WERI-Rb-1 (cell line): ENCODE data around the gene SIX2.

Experiments
- DNase-seq: peaks from one replicate; pipeline ENCODE4 v3.0.0-alpha.2; 2020
- H3K27ac ChIP-seq: fragments of 250-450 bp; sonication (Bioruptor Pico); 2 replicates; pipeline ENCODE4 v1.5.1; 2020; ENCODE audit warnings: mild to moderate bottlenecking, moderate library complexity
- H3K27me3 ChIP-seq: fragments of 250-450 bp; sonication (Bioruptor Pico); 2 replicates; pipeline ENCODE4 v1.5.1; 2021; ENCODE audit warnings: mild to moderate bottlenecking, low read depth, moderate library complexity; ENCODE audit not compliant: insufficient read depth, severe bottlenecking
- H3K36me3 ChIP-seq: fragments of 250-450 bp; sonication (Bioruptor Pico); 2 replicates; pipeline ENCODE4 v1.5.1; 2020; ENCODE audit warnings: mild to moderate bottlenecking, moderate library complexity
- H3K4me3 ChIP-seq: 2 replicates; pipeline ENCODE4 v1.5.1; 2011; ENCODE audit warnings: low read depth, mild to moderate bottlenecking, control low read depth, low read length
- H3K9me3 ChIP-seq: fragments of 250-450 bp; sonication (Bioruptor Pico); 2 replicates; pipeline ENCODE4 v1.5.1; 2021; ENCODE audit warnings: mild to moderate bottlenecking, moderate library complexity; ENCODE audit not compliant: severe bottlenecking
- CTCF ChIP-seq: IDR thresholded peaks from 2 replicates; pipeline ENCODE4 v1.5.1; 2011; ENCODE audit warnings: low read depth, mild to moderate bottlenecking, control low read depth, inconsistent platforms, low read length

Gene SIX2

GRCh38 chr2:45047301-45047700 lies 38.0 kb upstream of the SIX2 start:
- no peak for DNase-seq
- Histone ChIP-seq H3K27me3 (peaks cover 8% of the 10 kb centered on the region), H3K27ac (no peak overlapping the region), H3K9me3 (no peaks in the 10 kb centered on the region), H3K36me3 (no peaks in the 10 kb centered on the region), H3K4me3 (no peak overlapping the region)
- TF ChIP-seq CTCF, result no peak

- DNase-seq, result no peak
- H3K36me3 ChIP-seq, result no peaks in the 10 kb centered on the region
- no peak overlapping the region for H3K27ac ChIP-seq
- H3K4me3 ChIP-seq, result no peak overlapping the region
- TF ChIP-seq CTCF, result no peak
- peaks cover 8% of the 10 kb centered on the region for H3K27me3 ChIP-seq
- H3K9me3 ChIP-seq, result no peaks in the 10 kb centered on the region
Observed at GRCh38 chr2:45046786-45047185, 37.5 kb upstream of the SIX2 start.

GRCh38 chr2:45045706-45046105 lies 36.5 kb upstream of the SIX2 start:
- no peak for TF ChIP-seq CTCF
- Histone ChIP-seq H3K4me3 (no peak overlapping the region), H3K9me3 (no peaks in the 10 kb centered on the region), H3K27me3 (peaks cover 8% of the 10 kb centered on the region), H3K27ac (no peak overlapping the region), H3K36me3 (no peaks in the 10 kb centered on the region)
- peak; percentile 16 for DNase-seq

GRCh38 chr2:45044916-45045315 lies 35.7 kb upstream of the SIX2 start:
- Histone ChIP-seq H3K36me3 (no peaks in the 10 kb centered on the region), H3K27me3 (peaks cover 8% of the 10 kb centered on the region), H3K27ac (no peak overlapping the region), H3K9me3 (no peaks in the 10 kb centered on the region), H3K4me3 (no peak overlapping the region)
- DNase-seq, result no peak
- no peak for TF ChIP-seq CTCF

- Histone ChIP-seq H3K4me3 (no peak overlapping the region), H3K27me3 (peaks cover 8% of the 10 kb centered on the region), H3K36me3 (no peaks in the 10 kb centered on the region), H3K9me3 (no peaks in the 10 kb centered on the region), H3K27ac (no peak overlapping the region)
- no peak for DNase-seq
- TF ChIP-seq CTCF, result no peak
Observed at GRCh38 chr2:45043174-45043573, 33.9 kb upstream of the SIX2 start.

GRCh38 chr2:45042401-45042800 lies 33.1 kb upstream of the SIX2 start:
- TF ChIP-seq CTCF, result no peak
- DNase-seq, result no peak
- no peaks in the 10 kb centered on the region for H3K36me3 ChIP-seq
- H3K27ac ChIP-seq, result no peak overlapping the region
- no peak overlapping the region for H3K4me3 ChIP-seq
- H3K27me3 ChIP-seq, result peaks cover 8% of the 10 kb centered on the region
- H3K9me3 ChIP-seq, result no peaks in the 10 kb centered on the region
